Esophagus (tissue), 2 donors: ENCODE data around the gene ITGB4. TPM values are rescaled to one million over a fixed set of nuclear protein-coding genes. Genes with fewer than 3 reads are reported as not detected.

Experiments
- H3K27ac ChIP-seq, 2 donors: one replicate each; pipeline ENCODE4 v1.5.1; 2013; ENCODE audit warnings: low read depth in 2 of 2, mild to moderate bottlenecking in 2 of 2, inconsistent platforms in 1 of 2, low read length in 1 of 2, moderate library complexity in 1 of 2
- H3K27me3 ChIP-seq, 2 donors: one replicate each; pipeline ENCODE4 v1.6.1; 2013; ENCODE audit warnings: low read length in 2 of 2, control low read depth in 1 of 2, mild to moderate bottlenecking in 1 of 2; ENCODE audit not compliant: insufficient read depth in 2 of 2, control insufficient read depth in 1 of 2
- H3K36me3 ChIP-seq, 2 donors: one replicate each; pipeline ENCODE4 v1.6.1; 2013; ENCODE audit warnings: low read length in 1 of 2; ENCODE audit not compliant: control insufficient read depth in 2 of 2, insufficient read depth in 2 of 2
- H3K4me1 ChIP-seq, 2 donors: one replicate each; pipeline ENCODE4 v1.6.1; 2013; ENCODE audit warnings: low read length in 1 of 2; ENCODE audit not compliant: control insufficient read depth in 2 of 2, insufficient read depth in 2 of 2
- H3K4me3 ChIP-seq, 2 donors: one replicate each; pipeline ENCODE4 v1.5.1; 2013; ENCODE audit warnings: low read length in 2 of 2, mild to moderate bottlenecking in 2 of 2, low read depth in 1 of 2, moderate library complexity in 1 of 2
- H3K9me3 ChIP-seq, 2 donors: one replicate each; pipeline ENCODE4 v1.6.1; 2013; ENCODE audit warnings: mild to moderate bottlenecking in 2 of 2, low read depth in 1 of 2, low read length in 1 of 2, moderate library complexity in 1 of 2; ENCODE audit not compliant: control insufficient read depth in 2 of 2, insufficient read depth in 1 of 2
- WGBS, 2 donors: extraction: QIAGEN DNeasy Blood & Tissue Kit; methylation state at CpG; one replicate each; pipeline ENCODE4 v1.1.7; 2013; 5-methylcytosine and 5-hydroxymethylcytosine counted together
- polyA plus RNA-seq, 2 donors: library from polyadenylated mRNA; stranded (reverse); fragments of 200-250 nt; gene quantifications; one replicate each; pipeline ENCODE4 v1.2.3, GENCODE V29; 2013
- donor health status: healthy with polysubstance abuse.
- donor health status: Bipolar disorder and iron deficiency.

ITGB4 gene
- polyA plus RNA-seq, 2 donors = 48.4 to 63.2 TPM

- H3K4me1 ChIP-seq = no peaks in the 10 kb centered on the region
- no peak overlapping the region for H3K27ac ChIP-seq
- H3K36me3 ChIP-seq = peaks cover 4 to 60% of the 10 kb centered on the region in 2 donors
- H3K27me3 ChIP-seq = no peaks in the 10 kb centered on the region
- 83 to 85% methylated on average over 19 to 20 of the region's 20 CpGs for WGBS, 2 donors
- no peak overlapping the region for H3K4me3 ChIP-seq
- H3K9me3 ChIP-seq = peaks cover 0 to 2% of the 10 kb centered on the region in 2 donors
These were observed 16.1 kb downstream of the ITGB4 start for GRCh38 chr17:75737133-75737962.

- H3K4me3 ChIP-seq = no peak overlapping the region
- 64 to 67% methylated on average over 14 of the region's 14 CpGs for WGBS, 2 donors
- H3K4me1 ChIP-seq = no peaks in the 10 kb centered on the region
- peaks cover 0 to 2% of the 10 kb centered on the region in 2 donors for H3K9me3 ChIP-seq
- no peak overlapping the region for H3K27ac ChIP-seq
- no peaks in the 10 kb centered on the region for H3K27me3 ChIP-seq
- H3K36me3 ChIP-seq = peaks cover 8 to 62% of the 10 kb centered on the region in 2 donors
These were observed 17.1 kb downstream of the ITGB4 start for GRCh38 chr17:75738218-75738802.

GRCh38 chr17:75739174-75739573 is 17.9 kb downstream of the ITGB4 start:
- H3K36me3 ChIP-seq = peaks cover 8 to 61% of the 10 kb centered on the region in 2 donors
- WGBS, 2 donors = 93 to 95% methylated on average over 7 of the region's 7 CpGs

GRCh38 chr17:75739801-75740200 is 18.5 kb downstream of the ITGB4 start:
- no peak overlapping the region for H3K27ac ChIP-seq
- H3K36me3 ChIP-seq = peaks cover 8 to 59% of the 10 kb centered on the region in 2 donors
- H3K9me3 ChIP-seq = peaks cover 0 to 2% of the 10 kb centered on the region in 2 donors
- no peaks in the 10 kb centered on the region for H3K27me3 ChIP-seq
- H3K4me3 ChIP-seq = no peak overlapping the region
- no peaks in the 10 kb centered on the region for H3K4me1 ChIP-seq
- WGBS, 2 donors = 87 to 89% methylated on average over 14 of the region's 14 CpGs

More at GRCh38 chr17:75739174-75739573, 17.9 kb downstream of the ITGB4 start:
- Histone ChIP-seq H3K4me1 (no peaks in the 10 kb centered on the region), H3K27me3 (no peaks in the 10 kb centered on the region), H3K27ac (no peak overlapping the region), H3K9me3 (peaks cover 0 to 2% of the 10 kb centered on the region in 2 donors), H3K4me3 (no peak overlapping the region)

- no peak overlapping the region for H3K4me3 ChIP-seq
These were observed 19.0 kb downstream of the ITGB4 start for GRCh38 chr17:75740215-75740614.

GRCh38 chr17:75740631-75741077 is 19.4 kb downstream of the ITGB4 start:
- Histone ChIP-seq H3K36me3 (peaks cover 8 to 58% of the 10 kb centered on the region in 2 donors), H3K27me3 (no peaks in the 10 kb centered on the region), H3K4me3 (no peak overlapping the region), H3K4me1 (no peaks in the 10 kb centered on the region), H3K27ac (no peak overlapping the region), H3K9me3 (peaks cover 0 to 2% of the 10 kb centered on the region in 2 donors)
- 80 to 83% methylated on average over 17 of the region's 17 CpGs for WGBS, 2 donors

More at GRCh38 chr17:75740215-75740614, 19.0 kb downstream of the ITGB4 start:
- Histone ChIP-seq H3K4me1 (no peaks in the 10 kb centered on the region), H3K36me3 (peaks cover 8 to 59% of the 10 kb centered on the region in 2 donors), H3K27me3 (no peaks in the 10 kb centered on the region), H3K9me3 (peaks cover 0 to 2% of the 10 kb centered on the region in 2 donors), H3K27ac (no peak overlapping the region)
- WGBS, 2 donors = 91 to 92% methylated on average over 17 of the region's 17 CpGs

GRCh38 chr17:75742337-75742736 is 21.1 kb downstream of the ITGB4 start:
- peaks cover 4 to 43% of the 10 kb centered on the region in 2 donors for H3K36me3 ChIP-seq
- no peaks in the 10 kb centered on the region for H3K4me1 ChIP-seq
- H3K27me3 ChIP-seq = no peaks in the 10 kb centered on the region
- WGBS, 2 donors = 88 to 89% methylated on average over 21 to 25 of the region's 25 CpGs
- H3K4me3 ChIP-seq = no peak overlapping the region
- no peak overlapping the region for H3K27ac ChIP-seq
- peaks cover 0 to 2% of the 10 kb centered on the region in 2 donors for H3K9me3 ChIP-seq

- Histone ChIP-seq H3K4me3 (no peak overlapping the region), H3K27me3 (no peaks in the 10 kb centered on the region), H3K9me3 (peaks cover 0 to 2% of the 10 kb centered on the region in 2 donors), H3K27ac (no peak overlapping the region), H3K4me1 (no peaks in the 10 kb centered on the region), H3K36me3 (peaks cover 4 to 34% of the 10 kb centered on the region in 2 donors)
- 91 to 93% methylated on average over 24 to 25 of the region's 25 CpGs for WGBS, 2 donors
These were observed 22.5 kb downstream of the ITGB4 start for GRCh38 chr17:75743625-75744206.

GRCh38 chr17:75748706-75749105 is 27.4 kb downstream of the ITGB4 start:
- no peaks in the 10 kb centered on the region for H3K27me3 ChIP-seq
- H3K27ac ChIP-seq = no peak overlapping the region
- H3K4me3 ChIP-seq = no peak overlapping the region
- 81 to 83% methylated on average over 9 of the region's 9 CpGs for WGBS, 2 donors
- no peaks in the 10 kb centered on the region for H3K9me3 ChIP-seq
- H3K36me3 ChIP-seq = peaks cover 3 to 28% of the 10 kb centered on the region in 2 donors
- no peaks in the 10 kb centered on the region for H3K4me1 ChIP-seq
